MM.1S (cell line): Measurements from ENCODE around the gene ETV3.

ENCODE experiments used
- EZH2 ChIP-seq: fragments of 300-600 bp; sonication (generic); optimal IDR thresholded peaks from 2 replicates; pipeline ENCODE3; 2017; ENCODE audit warnings: low read depth, mild to moderate bottlenecking, antibody characterized with exemption, low read length, mixed read lengths
- EZH2phosphoT487 ChIP-seq: fragments of 300-600 bp; sonication (generic); IDR thresholded peaks from 2 replicates; pipeline ENCODE4 v1.6.1; 2018; ENCODE audit warnings: antibody characterized with exemption, low read length
- TF ChIP-seq, protein P1 (sequence below): fragments of 300-600 bp; sonication (generic); IDR thresholded peaks from 2 replicates; pipeline ENCODE4 v1.5.1; 2016; ENCODE audit warnings: antibody characterized with exemption, low read length, mixed read lengths

DNA sequence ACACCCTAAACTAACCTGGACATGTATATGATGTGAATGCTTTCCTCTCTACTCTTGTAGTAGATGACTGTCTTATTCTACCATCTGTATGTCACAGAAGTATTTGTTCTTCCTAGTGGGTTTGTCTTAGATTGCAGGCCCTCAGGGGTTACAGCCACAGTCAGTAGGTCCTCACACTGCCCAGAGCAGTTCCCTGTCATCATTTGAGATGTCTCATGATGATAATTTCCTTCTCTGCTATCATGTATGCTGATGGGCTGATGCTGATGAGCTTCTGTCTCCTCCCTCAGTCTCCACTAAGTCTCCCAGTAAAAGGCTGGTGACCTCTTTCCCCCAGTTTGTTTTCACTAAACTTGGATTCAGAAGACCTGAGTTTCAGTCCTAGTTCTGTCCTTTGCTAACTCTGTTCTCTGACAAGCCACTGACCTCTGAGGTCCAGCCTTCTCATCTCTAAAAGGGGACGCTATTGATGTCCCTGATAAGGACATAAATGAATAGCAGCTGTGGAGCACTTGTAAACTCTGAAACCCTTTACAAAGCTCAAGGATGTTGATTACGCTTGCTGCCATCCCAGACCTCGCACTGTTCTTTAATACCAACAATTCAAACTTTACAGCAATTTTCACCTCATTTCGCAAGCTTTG, 3.1 kb upstream of the ETV3 start:
- TF ChIP-seq, protein P1, sequence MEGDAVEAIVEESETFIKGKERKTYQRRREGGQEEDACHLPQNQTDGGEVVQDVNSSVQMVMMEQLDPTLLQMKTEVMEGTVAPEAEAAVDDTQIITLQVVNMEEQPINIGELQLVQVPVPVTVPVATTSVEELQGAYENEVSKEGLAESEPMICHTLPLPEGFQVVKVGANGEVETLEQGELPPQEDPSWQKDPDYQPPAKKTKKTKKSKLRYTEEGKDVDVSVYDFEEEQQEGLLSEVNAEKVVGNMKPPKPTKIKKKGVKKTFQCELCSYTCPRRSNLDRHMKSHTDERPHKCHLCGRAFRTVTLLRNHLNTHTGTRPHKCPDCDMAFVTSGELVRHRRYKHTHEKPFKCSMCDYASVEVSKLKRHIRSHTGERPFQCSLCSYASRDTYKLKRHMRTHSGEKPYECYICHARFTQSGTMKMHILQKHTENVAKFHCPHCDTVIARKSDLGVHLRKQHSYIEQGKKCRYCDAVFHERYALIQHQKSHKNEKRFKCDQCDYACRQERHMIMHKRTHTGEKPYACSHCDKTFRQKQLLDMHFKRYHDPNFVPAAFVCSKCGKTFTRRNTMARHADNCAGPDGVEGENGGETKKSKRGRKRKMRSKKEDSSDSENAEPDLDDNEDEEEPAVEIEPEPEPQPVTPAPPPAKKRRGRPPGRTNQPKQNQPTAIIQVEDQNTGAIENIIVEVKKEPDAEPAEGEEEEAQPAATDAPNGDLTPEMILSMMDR: no peak
- TF ChIP-seq EZH2phosphoT487: no peak
- no peak for TF ChIP-seq EZH2
